IMR-90 (cell line): ENCODE data around the gene STAT3. TPM values are rescaled to one million over a fixed set of nuclear protein-coding genes. Genes with fewer than 3 reads are reported as not detected.
"Not testable (repeated sequence)": the region's sequence is repeated elsewhere in the genome, so short reads cannot be mapped to it uniquely, and the experiment has no call there.

ENCODE experiments used
- ATAC-seq: fragments of 200-7000 bp; cut with Tn5 transposase; 2 replicates; pipeline ENCODE4 v1.9.1; 2020; ENCODE audit warnings: low read depth, mild to moderate bottlenecking, moderate library complexity
- BruUV-seq: library from RNA; stranded (reverse); fragments of 400-500 nt; replicated peaks from 2 replicates; lab custom pipeline; 2021; lab: Mats Ljungman, UMichigan
- CTCF ChIA-PET: fragments of 300-600 bp; formaldehyde crosslinking; extraction: SDS; loops from one replicate; lab custom pipeline; 2021; ENCODE audit warnings: antibody characterized with exemption; lab: Yijun Ruan, JAX
- POLR2A ChIA-PET: fragments of 300-600 bp; sonication (Branson Sonifier 250); formaldehyde crosslinking; loops from one replicate; lab custom pipeline; 2022; ENCODE audit warnings: antibody characterized with exemption; ENCODE audit not compliant: unreplicated experiment; lab: Charles Lee
- DNase-seq: peaks from one replicate; pipeline ENCODE4 v3.0.0; 2013
- H2AFZ ChIP-seq: replicated peaks from 2 replicates; pipeline ENCODE3; 2013; ENCODE audit warnings: low read length, mild to moderate bottlenecking; ENCODE audit not compliant: poor library complexity
- H2AK5ac ChIP-seq: 2 replicates; pipeline ENCODE4 v1.6.1; 2013; ENCODE audit warnings: low read depth, low read length, inconsistent platforms
- H2AK9ac ChIP-seq: replicated peaks from 2 replicates; pipeline ENCODE3; 2013; ENCODE audit warnings: mild to moderate bottlenecking, low read depth, low read length, moderate library complexity; ENCODE audit not compliant: poor library complexity
- H2BK120ac ChIP-seq: 2 replicates; pipeline ENCODE4 v1.6.1; 2013; ENCODE audit warnings: low read depth, low read length, inconsistent platforms
- H2BK15ac ChIP-seq: 3 replicates; pipeline ENCODE4 v1.6.1; 2013; ENCODE audit warnings: low read depth, low read length, inconsistent platforms
- H2BK20ac ChIP-seq: 2 replicates; pipeline ENCODE4 v1.6.1; 2013; ENCODE audit warnings: low read depth, mild to moderate bottlenecking, inconsistent platforms, low read length, moderate library complexity
- H2BK5ac ChIP-seq: 2 replicates; pipeline ENCODE4 v1.6.1; 2013; ENCODE audit warnings: mild to moderate bottlenecking, low read depth, low read length, inconsistent platforms; ENCODE audit not compliant: poor library complexity, severe bottlenecking
- H3K14ac ChIP-seq: replicated peaks from 2 replicates; pipeline ENCODE4 v1.6.1; 2013; ENCODE audit warnings: low read depth, low read length, inconsistent platforms
- H3K18ac ChIP-seq: 2 replicates; pipeline ENCODE4 v1.6.1; 2013; ENCODE audit warnings: low read depth, low read length, control low read depth
- H3K23ac ChIP-seq: 2 replicates; pipeline ENCODE4 v1.6.1; 2013; ENCODE audit warnings: low read depth, low read length, inconsistent platforms
- H3K27ac ChIP-seq: 2 replicates; pipeline ENCODE4 v1.5.1; 2013; ENCODE audit warnings: mild to moderate bottlenecking, control low read depth, low read length; ENCODE audit not compliant: insufficient read depth
- H3K27me3 ChIP-seq: 2 replicates; pipeline ENCODE4 v1.6.1; 2013; ENCODE audit warnings: low read length; ENCODE audit not compliant: control insufficient read depth, insufficient read depth
- H3K36me3 ChIP-seq: 2 replicates; pipeline ENCODE4 v1.6.1; 2013; ENCODE audit warnings: low read length, mixed read lengths; ENCODE audit not compliant: control insufficient read depth, insufficient read depth
- H3K4ac ChIP-seq: 2 replicates; pipeline ENCODE4 v1.6.1; 2013; ENCODE audit warnings: low read depth, low read length, inconsistent platforms
- H3K4me1 ChIP-seq: 2 replicates; pipeline ENCODE4 v1.6.1; 2013; ENCODE audit warnings: low read length, mixed read lengths; ENCODE audit not compliant: control insufficient read depth, insufficient read depth
- H3K4me2 ChIP-seq: 2 replicates; pipeline ENCODE4 v1.6.1; 2013; ENCODE audit warnings: low read depth, mild to moderate bottlenecking, control low read depth, low read length, moderate library complexity
- H3K4me3 ChIP-seq: 2 replicates; pipeline ENCODE4 v1.5.1; 2013; ENCODE audit warnings: low read depth, mild to moderate bottlenecking, control low read depth, low read length, moderate library complexity; ENCODE audit not compliant: insufficient read depth
- H3K56ac ChIP-seq: 2 replicates; pipeline ENCODE4 v1.6.1; 2013; ENCODE audit warnings: low read length, inconsistent platforms; ENCODE audit not compliant: insufficient read depth; ENCODE audit errors: extremely low read depth
- H3K79me1 ChIP-seq, 2 experiments: 2 replicates each; pipeline ENCODE4 v1.6.1; 2013; ENCODE audit warnings: low read length in 2 of 2, inconsistent platforms in 1 of 2, low read depth in 1 of 2
- H3K9ac ChIP-seq: 2 replicates; pipeline ENCODE4 v1.6.1; 2013; ENCODE audit warnings: low read depth, low read length, control low read depth
- H3K9me1 ChIP-seq: 2 replicates; pipeline ENCODE4 v1.6.1; 2013; ENCODE audit warnings: low read length, inconsistent platforms; ENCODE audit not compliant: insufficient read depth
- H3K9me3 ChIP-seq: 2 replicates; pipeline ENCODE4 v1.6.1; 2013; ENCODE audit warnings: low read length; ENCODE audit not compliant: control insufficient read depth, insufficient read depth
- H4K20me1 ChIP-seq: 2 replicates; pipeline ENCODE4 v1.6.1; 2013; ENCODE audit warnings: low read length, inconsistent platforms; ENCODE audit not compliant: insufficient read depth
- H4K5ac ChIP-seq: 2 replicates; pipeline ENCODE4 v1.6.1; 2013; ENCODE audit warnings: mild to moderate bottlenecking, low read depth, low read length, control low read depth
- H4K8ac ChIP-seq, 2 experiments: 2 replicates each; pipeline ENCODE4 v1.6.1; 2013; ENCODE audit warnings: low read depth in 2 of 2, low read length in 2 of 2, control low read depth in 1 of 2, inconsistent platforms in 1 of 2
- H4K91ac ChIP-seq: 2 replicates; pipeline ENCODE4 v1.6.1; 2013; ENCODE audit warnings: low read depth, low read length, inconsistent platforms; ENCODE audit not compliant: insufficient read depth
- BHLHE40 ChIP-seq: fragments of 150-350 bp; IDR thresholded peaks from 2 replicates; pipeline ENCODE4 v1.6.1; 2016; ENCODE audit warnings: mild to moderate bottlenecking, low read depth, low read length
- CHD1 ChIP-seq: IDR thresholded peaks from 2 replicates; pipeline ENCODE4 v1.6.1; 2012; ENCODE audit warnings: low read depth, low read length, improper control_type of control experiment
- ELK1 ChIP-seq: fragments of 150-350 bp; IDR thresholded peaks from 2 replicates; pipeline ENCODE4 v1.6.1; 2016; ENCODE audit warnings: low read depth, mild to moderate bottlenecking, low read length, moderate library complexity, borderline replicate concordance
- FOS ChIP-seq: fragments of 150-350 bp; IDR thresholded peaks from 2 replicates; pipeline ENCODE4 v1.6.1; 2016; ENCODE audit warnings: low read depth, low read length
- MAZ ChIP-seq: IDR thresholded peaks from 2 replicates; pipeline ENCODE4 v1.6.1; 2012; ENCODE audit warnings: low read depth, mild to moderate bottlenecking, low read length, improper control_type of control experiment, moderate library complexity, borderline replicate concordance
- NFE2L2 ChIP-seq: fragments of 150-350 bp; IDR thresholded peaks from 2 replicates; pipeline ENCODE4 v1.6.1; 2016; ENCODE audit warnings: low read depth, mild to moderate bottlenecking, low read length
- RAD21 ChIP-seq: IDR thresholded peaks from 2 replicates; pipeline ENCODE4 v1.6.1; 2012; ENCODE audit warnings: low read length, improper control_type of control experiment
- RCOR1 ChIP-seq: IDR thresholded peaks from 2 replicates; pipeline ENCODE4 v1.6.1; 2012; ENCODE audit warnings: mild to moderate bottlenecking, low read length, improper control_type of control experiment; ENCODE audit not compliant: insufficient replicate concordance
- WGBS, 2 experiments: methylation state at CpG; one replicate each; pipeline versions ENCODE4 v1.1.5 to v1.1.7; 2013; ENCODE audit warnings: missing lambda C conversion rate in 2 of 2; ENCODE audit not compliant: insufficient read length in 1 of 2; ENCODE audit errors: extremely low coverage in 2 of 2; 5-methylcytosine and 5-hydroxymethylcytosine counted together
- dilution Hi-C: fragments of 300-500 bp; cut with HindIII; formaldehyde crosslinking; loops from one replicate; pipeline ENCODE4 v1.14.3; 2018; ENCODE audit warnings: low sequenced_read_pairs; ENCODE audit not compliant: unreplicated experiment
- in situ Hi-C: fragments of 300-500 bp; cut with MboI; formaldehyde crosslinking; loops from 3 replicates; pipeline ENCODE4 v1.14.3; 2019; ENCODE audit warnings: low sequenced_read_pairs, inconsistent platforms, mixed read lengths
- intact Hi-C: fragments of 100-400 bp; cut with micrococcal nuclease; formaldehyde crosslinking; loops from 2 replicates; pipeline ENCODE4 v1.10.0; 2022
- polyA plus RNA-seq, 3 experiments: library from polyadenylated mRNA; depleted of rRNA; stranded (reverse); fragments of >200 nt; gene quantifications; 2 replicates each; pipeline ENCODE4 v1.2.3, GENCODE V29; 2012; ENCODE audit warnings: low replicate concordance in 1 of 3
- total RNA-seq: library from RNA; depleted of rRNA; stranded (reverse); fragments of >200 nt; gene quantifications from 2 replicates; pipeline ENCODE4 v1.2.3, GENCODE V29; 2012

STAT3 gene
- total and polyA plus RNA-seq, 2 of the 4 experiments (the other 2 are of a cell fraction): 47.2 to 66.3 TPM

- intact Hi-C loops (no loop called here), in situ Hi-C loops (no loop called here), dilution Hi-C loops (no loop called here)
- BruUV-seq: no TSS peak
- H3K18ac ChIP-seq: no peak overlapping the region
- TF ChIP-seq NFE2L2: no peak
- TF ChIP-seq ELK1: no peak
- TF ChIP-seq BHLHE40: no peak
- TF ChIP-seq FOS: no peak
- no peak for TF ChIP-seq RAD21
- no peak for TF ChIP-seq MAZ
- TF ChIP-seq CHD1: no peak
- TF ChIP-seq RCOR1: no peak
- H3K56ac ChIP-seq: no peak overlapping the region
- H3K79me1 ChIP-seq: peaks cover 32 to 94% of the 10 kb centered on the region in 2 experiments
- ChIA-PET CTCF (no interaction called here), POLR2A (no interaction called here)
- no peak overlapping the region for H2AK5ac ChIP-seq
- no peak overlapping the region for H2BK20ac ChIP-seq
- peaks cover 86% of the 10 kb centered on the region for H4K20me1 ChIP-seq
- no peak overlapping the region for H3K4ac ChIP-seq
- H3K9me3 ChIP-seq: no peaks in the 10 kb centered on the region
- no peak overlapping the region for H3K27ac ChIP-seq
- DNase-seq: no peak
- no CpG with 5 or more reads among the region's 2 CpGs for WGBS, 2 experiments
- no peak overlapping the region for H3K14ac ChIP-seq
- H3K27me3 ChIP-seq: no peaks in the 10 kb centered on the region
- H3K4me1 ChIP-seq: peaks cover 13% of the 10 kb centered on the region
- no peak for ATAC-seq
- no peak overlapping the region for H2BK15ac ChIP-seq
- peaks cover 1% of the 10 kb centered on the region; the same call in 1 of the 2 replicates for H3K36me3 ChIP-seq
- no peak overlapping the region for H3K9ac ChIP-seq
- H2AK9ac ChIP-seq: peak overlapping the region; percentile 68
- no peak overlapping the region for H3K4me2 ChIP-seq
- no peak overlapping the region for H3K4me3 ChIP-seq
- H4K8ac ChIP-seq: no peak overlapping the region
- peaks cover 30% of the 10 kb centered on the region for H3K9me1 ChIP-seq
- H2BK120ac ChIP-seq: no peak overlapping the region
- no peak overlapping the region for H2AFZ ChIP-seq
- no peak overlapping the region for H4K5ac ChIP-seq
- 0 out of 2 replicates have a peak overlapping the region, but pooled peaks have one; percentile 5 for H3K23ac ChIP-seq
- H2BK5ac ChIP-seq: no peak overlapping the region
- H4K91ac ChIP-seq: no peak overlapping the region
Measured at GRCh38 chr17:42361781-42362186, 26.5 kb downstream of the STAT3 start.

- H4K5ac ChIP-seq, H3K56ac ChIP-seq, H3K23ac ChIP-seq, H2BK20ac ChIP-seq, H3K27ac ChIP-seq, H3K4me2 ChIP-seq, H2AK5ac ChIP-seq, BruUV-seq, H3K4me3 ChIP-seq, H3K9me3 ChIP-seq, H3K18ac ChIP-seq, H2AK9ac ChIP-seq, intact Hi-C loops, H4K91ac ChIP-seq, H3K14ac ChIP-seq, H2BK5ac ChIP-seq, dilution Hi-C loops, H4K8ac ChIP-seq, ATAC-seq, H3K36me3 ChIP-seq, H2AFZ ChIP-seq, H2BK15ac ChIP-seq, in situ Hi-C loops, H3K4ac ChIP-seq, H3K27me3 ChIP-seq, H2BK120ac ChIP-seq, H3K9ac ChIP-seq: not testable (repeated sequence)
- POLR2A ChIA-PET: interaction anchor here (0.7 kb wide), 1 partner anchor 43 kb away, joined by 4 read pairs; no protein-coding TSS in a partner anchor
- peak; percentile 45 for DNase-seq
- H3K79me1 ChIP-seq: peaks cover 27 to 94% of the 10 kb centered on the region in 2 experiments
- H3K9me1 ChIP-seq: peaks cover 30% of the 10 kb centered on the region
- H3K4me1 ChIP-seq: peaks cover 10% of the 10 kb centered on the region
- peaks cover 80% of the 10 kb centered on the region for H4K20me1 ChIP-seq
- WGBS, 2 experiments: no CpG with 5 or more reads among the region's 2 CpGs
- CTCF ChIA-PET: interaction anchor here (0.6 kb wide), 1 partner anchor 157 kb away, joined by 4 read pairs; no protein-coding TSS in a partner anchor
Measured at GRCh38 chr17:42360388-42360787, 27.9 kb downstream of the STAT3 start.
